Measurements from ENCODE around the gene SLC22A14.
A peak's percentile ranks its signal among the peaks of the same experiment; 100 is the strongest.

The SLC22A14 gene

DNA sequence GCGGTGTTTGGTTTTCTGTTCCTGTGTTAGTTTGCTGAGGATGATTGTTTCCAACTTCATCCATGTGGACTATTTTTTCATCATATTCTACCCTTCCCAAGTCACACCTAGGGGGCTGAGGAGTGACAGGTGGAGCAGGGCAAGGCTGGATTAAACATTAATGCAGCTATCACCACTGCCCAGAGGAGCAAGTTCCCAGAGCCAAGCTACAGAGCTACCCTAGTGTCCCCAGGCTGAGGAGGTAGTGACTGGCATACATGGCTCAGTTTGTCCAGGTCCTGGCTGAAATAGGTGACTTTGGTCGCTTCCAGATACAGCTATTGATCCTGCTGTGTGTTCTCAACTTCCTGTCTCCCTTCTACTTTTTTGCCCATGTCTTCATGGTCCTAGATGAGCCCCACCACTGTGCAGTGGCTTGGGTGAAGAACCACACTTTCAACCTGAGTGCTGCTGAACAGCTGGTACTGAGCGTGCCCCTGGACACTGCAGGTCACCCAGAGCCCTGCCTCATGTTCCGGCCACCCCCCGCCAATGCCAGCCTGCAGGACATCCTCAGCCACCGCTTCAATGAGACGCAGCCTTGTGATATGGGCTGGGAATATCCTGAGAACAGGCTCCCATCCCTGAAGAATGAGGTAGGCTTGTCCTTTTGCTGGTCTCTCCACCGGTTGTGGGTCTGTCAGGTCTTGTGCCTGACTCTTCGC is 16.3 kb upstream of the SLC22A14 start, which contains the start of gene SLC22A13:
Gene SLC22A13, plus strand, starts transcription at position 209 of the 704 bp plus-strand sequence. Its CDS starts 49 bp downstream, at position 258.
- no peak within 1 kb of the TSS for H3K4me3 Mint-ChIP-seq
- H3K9me3 Mint-ChIP-seq = no peaks in the 10 kb centered on the region
- H3K4me1 Mint-ChIP-seq = peaks cover 19% of the 10 kb centered on the region
- no peak for ATAC-seq
- H3K36me3 Mint-ChIP-seq = peaks cover 11% of the 10 kb centered on the region
- no peaks in the 10 kb centered on the region for H3K27me3 Mint-ChIP-seq
- H3K27ac Mint-ChIP-seq = no peak within 1 kb of the TSS

DNA sequence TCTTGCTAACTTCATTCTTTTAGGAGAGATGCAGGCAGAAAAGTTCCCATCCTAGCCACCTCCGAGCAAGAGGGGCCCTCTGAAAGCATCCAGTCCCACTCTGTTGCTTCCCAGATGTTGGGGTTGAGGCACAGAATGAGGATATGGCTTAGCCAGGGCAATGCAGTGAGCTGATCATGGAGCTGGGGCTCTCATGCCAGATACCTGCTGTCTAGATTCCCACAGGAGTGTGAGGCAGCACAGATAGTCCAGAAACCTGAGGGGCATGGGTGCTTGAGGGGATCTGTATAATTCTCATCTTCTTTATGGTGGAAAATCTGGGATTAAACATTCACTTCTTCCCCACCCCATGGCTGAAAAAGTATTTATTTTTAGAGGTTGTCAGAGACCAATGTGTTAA is 15.3 kb upstream of the SLC22A14 start:
- H3K4me3 Mint-ChIP-seq = no peak overlapping the region
- H3K36me3 Mint-ChIP-seq = peaks cover 12% of the 10 kb centered on the region
- no peaks in the 10 kb centered on the region for H3K27me3 Mint-ChIP-seq
- no peaks in the 10 kb centered on the region for H3K9me3 Mint-ChIP-seq
- ATAC-seq = no peak
- no peak overlapping the region for H3K27ac Mint-ChIP-seq
- H3K4me1 Mint-ChIP-seq = peaks cover 19% of the 10 kb centered on the region

DNA sequence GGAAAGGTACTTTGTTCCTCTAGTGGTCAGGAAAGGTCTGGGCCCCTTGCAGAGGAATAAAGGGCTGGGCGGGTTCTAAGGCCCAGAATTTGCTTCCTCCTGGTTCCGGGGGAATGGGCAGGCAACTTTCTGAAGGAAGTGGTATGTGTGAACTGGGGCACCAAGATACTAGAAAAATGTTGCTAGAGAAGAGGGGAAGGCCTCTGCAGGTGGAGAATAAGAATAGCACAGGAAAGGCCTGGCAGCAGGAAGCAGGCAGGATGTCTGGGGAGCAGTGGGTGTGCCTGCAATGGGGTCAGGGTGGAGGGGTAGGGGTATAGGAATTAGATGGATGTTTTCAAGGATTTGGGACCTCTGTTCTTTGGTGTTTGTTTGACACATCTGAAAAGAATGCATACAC is 14.4 kb upstream of the SLC22A14 start:
- H3K27ac Mint-ChIP-seq = peak overlapping the region; percentile 10
- peaks cover 19% of the 10 kb centered on the region for H3K4me1 Mint-ChIP-seq
- no peak overlapping the region for H3K4me3 Mint-ChIP-seq
- no peaks in the 10 kb centered on the region for H3K9me3 Mint-ChIP-seq
- no peaks in the 10 kb centered on the region for H3K27me3 Mint-ChIP-seq
- peaks cover 12% of the 10 kb centered on the region for H3K36me3 Mint-ChIP-seq
- no peak for ATAC-seq

DNA sequence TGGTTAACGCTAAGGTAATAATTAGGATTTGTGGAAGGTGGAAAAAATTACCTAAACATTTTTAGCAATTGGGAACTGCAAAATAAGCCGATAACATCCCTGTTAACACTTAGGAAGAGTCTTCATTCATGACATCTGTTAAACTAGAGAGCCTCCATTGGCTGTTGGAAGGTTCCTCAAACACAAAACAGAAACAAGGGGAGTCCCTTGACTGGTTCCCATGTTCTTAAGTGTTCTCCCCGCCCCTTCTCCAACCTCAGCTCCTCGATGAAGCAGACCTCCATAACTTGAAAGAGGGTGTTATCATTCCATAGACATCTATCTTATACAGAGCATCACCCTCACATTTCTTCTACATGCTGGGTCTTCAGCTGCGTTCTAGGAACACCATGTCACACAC is 14.0 kb upstream of the SLC22A14 start:
- Mint-ChIP-seq H3K4me1 (peaks cover 19% of the 10 kb centered on the region), H3K36me3 (peaks cover 12% of the 10 kb centered on the region), H3K9me3 (no peaks in the 10 kb centered on the region), H3K4me3 (no peak overlapping the region), H3K27ac (peak overlapping the region; percentile 10), H3K27me3 (no peaks in the 10 kb centered on the region)
- ATAC-seq = no peak

GRCh38 chr3:38268522-38268921 is 13.6 kb upstream of the SLC22A14 start:
- ATAC-seq = peak; percentile 63
- Mint-ChIP-seq H3K27me3 (no peaks in the 10 kb centered on the region), H3K9me3 (peaks cover 2% of the 10 kb centered on the region), H3K4me1 (peaks cover 19% of the 10 kb centered on the region), H3K4me3 (no peak overlapping the region), H3K36me3 (peaks cover 12% of the 10 kb centered on the region), H3K27ac (peak overlapping the region; percentile 3)

GRCh38 chr3:38270606-38271005 is 11.5 kb upstream of the SLC22A14 start:
- Mint-ChIP-seq H3K36me3 (peaks cover 19% of the 10 kb centered on the region), H3K4me1 (peaks cover 19% of the 10 kb centered on the region), H3K27ac (no peak overlapping the region), H3K9me3 (peaks cover 2% of the 10 kb centered on the region), H3K27me3 (no peaks in the 10 kb centered on the region), H3K4me3 (no peak overlapping the region)
- no peak for ATAC-seq

- peaks cover 19% of the 10 kb centered on the region for H3K4me1 Mint-ChIP-seq
- H3K27ac Mint-ChIP-seq = no peak overlapping the region
- H3K4me3 Mint-ChIP-seq = no peak overlapping the region
- peaks cover 2% of the 10 kb centered on the region for H3K9me3 Mint-ChIP-seq
- no peak for ATAC-seq
- H3K36me3 Mint-ChIP-seq = peaks cover 16% of the 10 kb centered on the region
- H3K27me3 Mint-ChIP-seq = no peaks in the 10 kb centered on the region
Observed at GRCh38 chr3:38271553-38271952, 10.5 kb upstream of the SLC22A14 start.

DNA sequence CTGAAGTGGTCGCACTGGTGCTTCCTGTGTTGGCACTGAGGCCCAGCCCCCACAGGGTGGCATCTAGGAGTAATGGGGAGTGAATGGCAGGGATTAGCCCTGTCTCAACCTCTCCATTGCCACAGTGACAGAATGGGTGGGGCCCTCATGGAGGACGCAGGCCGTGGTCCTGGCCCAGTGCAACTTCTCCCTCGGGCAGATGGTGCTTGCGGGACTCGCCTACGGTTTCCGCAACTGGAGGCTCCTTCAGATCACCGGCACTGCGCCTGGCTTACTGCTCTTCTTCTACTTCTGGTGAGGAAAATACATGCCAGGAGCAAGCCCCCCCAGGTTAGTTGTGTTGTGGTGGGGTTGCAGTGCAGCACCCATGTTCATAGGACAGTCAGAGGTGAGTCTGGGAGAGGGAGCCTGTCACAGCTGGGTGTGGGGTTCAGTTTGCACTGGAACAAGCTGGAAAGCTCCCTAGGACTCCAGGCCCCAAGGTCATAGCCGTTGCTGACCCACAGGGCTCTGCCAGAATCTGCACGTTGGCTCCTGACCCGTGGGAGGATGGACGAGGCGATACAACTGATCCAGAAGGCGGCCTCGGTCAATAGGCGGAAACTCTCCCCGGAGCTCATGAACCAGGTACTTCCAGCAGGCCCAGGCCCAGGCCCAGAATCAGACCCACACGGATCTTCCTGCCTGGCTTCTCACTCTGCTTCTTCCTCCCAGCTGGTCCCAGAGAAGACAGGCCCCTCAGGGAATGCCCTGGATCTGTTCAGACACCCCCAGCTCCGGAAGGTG is 7.0 kb upstream of the SLC22A14 start:
- Mint-ChIP-seq H3K9me3 (peaks cover 2% of the 10 kb centered on the region), H3K27me3 (no peaks in the 10 kb centered on the region), H3K4me1 (no peaks in the 10 kb centered on the region), H3K27ac (no peak overlapping the region), H3K36me3 (peaks cover 20% of the 10 kb centered on the region), H3K4me3 (no peak overlapping the region)
- no peak for ATAC-seq

GRCh38 chr3:38275658-38276057 is 6.4 kb upstream of the SLC22A14 start:
- no peak overlapping the region for H3K27ac Mint-ChIP-seq
- H3K27me3 Mint-ChIP-seq = no peaks in the 10 kb centered on the region
- peaks cover 18% of the 10 kb centered on the region for H3K36me3 Mint-ChIP-seq
- no peak overlapping the region for H3K4me3 Mint-ChIP-seq
- no peak for ATAC-seq
- no peaks in the 10 kb centered on the region for H3K4me1 Mint-ChIP-seq
- peaks cover 2% of the 10 kb centered on the region for H3K9me3 Mint-ChIP-seq

GRCh38 chr3:38276081-38276916 is 5.8 kb upstream of the SLC22A14 start:
- Mint-ChIP-seq H3K4me3 (no peak overlapping the region), H3K36me3 (peaks cover 14% of the 10 kb centered on the region), H3K27me3 (no peaks in the 10 kb centered on the region), H3K9me3 (peaks cover 2% of the 10 kb centered on the region), H3K27ac (no peak overlapping the region), H3K4me1 (no peaks in the 10 kb centered on the region)
- ATAC-seq = no peak

DNA sequence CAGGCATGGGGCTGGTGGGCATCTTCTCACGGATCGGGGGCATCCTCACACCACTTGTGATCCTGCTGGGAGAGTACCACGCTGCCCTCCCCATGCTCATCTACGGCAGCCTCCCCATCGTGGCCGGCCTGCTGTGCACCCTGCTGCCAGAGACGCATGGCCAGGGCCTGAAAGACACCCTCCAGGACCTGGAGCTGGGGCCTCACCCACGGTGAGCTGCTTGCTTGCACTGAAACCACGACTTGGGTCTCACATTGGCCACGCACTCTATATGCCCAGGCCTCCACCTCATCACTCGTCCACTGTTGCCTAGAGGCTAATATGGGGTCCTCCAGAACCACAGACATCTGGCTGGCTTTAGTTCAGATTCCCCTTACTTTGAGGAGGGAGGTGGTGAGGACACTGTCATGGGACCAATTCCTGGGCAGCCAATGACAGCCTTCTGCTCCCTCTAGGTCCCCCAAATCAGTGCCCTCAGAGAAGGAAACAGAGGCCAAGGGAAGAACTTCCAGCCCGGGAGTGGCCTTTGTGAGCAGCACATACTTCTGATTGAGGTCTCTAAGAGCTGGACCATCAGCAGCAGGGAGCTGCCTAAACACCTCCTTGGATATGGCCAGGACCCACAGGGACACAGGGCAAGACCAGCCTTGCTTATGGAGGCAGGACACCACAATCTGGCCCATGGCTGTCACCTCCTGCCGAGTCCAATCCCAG is 5.0 kb upstream of the SLC22A14 start:
- Mint-ChIP-seq H3K4me3 (no peak overlapping the region), H3K9me3 (peaks cover 2% of the 10 kb centered on the region), H3K27me3 (no peaks in the 10 kb centered on the region), H3K36me3 (peaks cover 14% of the 10 kb centered on the region), H3K27ac (no peak overlapping the region), H3K4me1 (no peaks in the 10 kb centered on the region)
- ATAC-seq = no peak

DNA sequence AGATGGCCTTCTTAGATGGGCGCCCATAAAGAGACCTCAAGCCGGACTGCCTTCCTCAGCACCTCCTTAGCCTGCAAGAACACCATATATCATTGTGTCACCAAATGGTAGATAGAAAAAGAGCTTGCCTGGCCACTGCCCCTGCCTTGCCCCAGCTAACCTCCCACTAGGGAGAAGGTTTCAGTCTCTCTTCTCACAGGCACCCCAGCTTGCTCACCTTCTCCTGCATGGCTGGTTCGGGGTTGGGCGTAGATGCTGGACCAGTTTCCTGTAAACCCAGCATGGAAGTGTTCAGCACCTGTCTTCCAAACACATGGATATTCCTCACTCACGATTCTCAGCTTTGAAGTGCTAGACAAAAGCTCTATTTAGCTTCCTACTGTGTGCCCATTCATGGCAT is 3.3 kb upstream of the SLC22A14 start:
- no peak for ATAC-seq
- Mint-ChIP-seq H3K36me3 (peaks cover 14% of the 10 kb centered on the region), H3K27ac (no peak overlapping the region), H3K4me3 (no peak overlapping the region), H3K4me1 (no peaks in the 10 kb centered on the region), H3K27me3 (no peaks in the 10 kb centered on the region), H3K9me3 (no peaks in the 10 kb centered on the region)

DNA sequence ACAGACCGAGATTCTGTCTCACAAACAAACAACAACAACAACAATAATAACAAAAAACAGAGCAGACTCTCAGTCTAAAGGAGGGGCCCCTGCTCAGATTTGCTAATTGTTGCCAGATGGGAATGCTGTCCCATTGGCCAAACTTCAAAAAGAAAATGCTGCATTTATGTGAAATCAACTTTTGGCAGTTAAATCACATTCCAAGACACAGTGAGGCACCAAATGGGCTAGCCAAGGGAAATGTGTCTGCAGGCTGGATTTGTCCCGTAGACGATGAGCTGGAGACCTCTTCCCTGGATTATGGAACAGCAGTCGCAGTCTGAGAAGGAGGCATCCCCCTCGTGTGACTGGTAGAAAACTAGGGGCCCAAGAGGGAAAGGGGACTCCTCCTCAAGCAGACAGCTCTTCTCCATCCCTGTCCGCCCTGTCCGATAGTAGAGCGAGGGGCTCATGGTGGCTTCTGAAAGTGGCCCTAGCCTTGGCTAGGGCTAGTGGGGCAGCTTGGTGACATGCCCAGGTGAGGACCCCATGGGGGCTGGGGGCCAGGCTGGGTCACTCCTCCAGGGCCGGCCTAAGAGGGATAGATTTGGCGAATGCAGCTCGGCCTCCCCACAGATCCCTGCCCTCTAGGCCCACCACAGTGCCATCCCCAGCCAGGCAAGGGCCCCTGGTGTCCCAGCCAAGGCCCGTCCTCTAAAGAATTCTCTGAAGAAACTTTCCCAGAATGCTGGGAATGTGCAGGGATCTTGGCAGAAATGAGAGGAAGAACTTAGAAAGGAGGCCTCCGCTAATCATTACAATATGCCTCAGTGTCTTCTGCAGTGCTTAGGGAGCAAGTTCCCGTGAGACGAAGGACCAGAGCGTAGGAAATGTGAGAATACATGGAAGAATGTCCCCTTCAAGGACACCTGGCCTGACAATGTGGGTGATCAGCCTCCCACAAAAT is 2.0 kb downstream of the SLC22A14 start:
- no peak overlapping the region for H3K27ac Mint-ChIP-seq
- H3K4me1 Mint-ChIP-seq = no peaks in the 10 kb centered on the region
- no peak for ATAC-seq
- no peaks in the 10 kb centered on the region for H3K9me3 Mint-ChIP-seq
- H3K4me3 Mint-ChIP-seq = no peak overlapping the region
- no peaks in the 10 kb centered on the region for H3K27me3 Mint-ChIP-seq
- H3K36me3 Mint-ChIP-seq = no peaks in the 10 kb centered on the region

GRCh38 chr3:38284756-38285150 is 2.7 kb downstream of the SLC22A14 start:
- no peak overlapping the region for H3K27ac Mint-ChIP-seq
- ATAC-seq = no peak

More at GRCh38 chr3:38284756-38285150, 2.7 kb downstream of the SLC22A14 start:
- no peaks in the 10 kb centered on the region for H3K9me3 Mint-ChIP-seq
- H3K4me1 Mint-ChIP-seq = no peaks in the 10 kb centered on the region
- no peaks in the 10 kb centered on the region for H3K36me3 Mint-ChIP-seq
- no peak overlapping the region for H3K4me3 Mint-ChIP-seq
- H3K27me3 Mint-ChIP-seq = no peaks in the 10 kb centered on the region

Data from stimulated activated memory B cell treated with anti-CD40 and anti-IgM and Interleukin-4, amounts not matched to agents 10 μg/mL and 1 μg/mL and 100 μg/mL, for 72 hours (primary cell).